Activated CD8-positive, alpha-beta memory T cell treated with anti-CD3 and anti-CD28 coated beads for 48 hours (primary cell): ENCODE measurements around the gene ZNF605.
"Not testable (repeated sequence)": the region's sequence is repeated elsewhere in the genome, so short reads cannot be mapped to it uniquely, and the experiment has no call there.

Source experiments
- DNase-seq, 3 experiments: peaks; one replicate each; pipeline ENCODE4 v3.0.0-alpha.2; 2020; ENCODE audit warnings: low read depth in 2 of 3, low spot score in 2 of 3

The ZNF605 gene

GRCh38 chr12:132956011-132956788, at the start of gene ZNF605:
Gene ZNF605, minus strand, starts transcription at chr12:132956306. Its CDS starts 10,671 bp downstream, at chr12:132945635.
- peak; percentile 51 to 69 (median 68) for DNase-seq

GRCh38 chr12:132998741-132999140, 42.6 kb upstream of the ZNF605 start:
- DNase-seq = no peak

- no peak for DNase-seq
Measured at GRCh38 chr12:132986885-132987225, 30.7 kb upstream of the ZNF605 start.

- DNase-seq = peak; percentile 65 to 71 (median 69)
Measured at GRCh38 chr12:132986001-132986884, 30.1 kb upstream of the ZNF605 start, which contains the start of gene ZNF26. Gene ZNF26, plus strand, starts transcription at chr12:132986367. Its CDS starts 474 bp downstream, at chr12:132986841.

- not testable (repeated sequence) for DNase-seq
Measured at GRCh38 chr12:132976870-132977269, 20.8 kb upstream of the ZNF605 start.

GRCh38 chr12:132972374-132972773, 16.3 kb upstream of the ZNF605 start:
- DNase-seq = no peak

GRCh38 chr12:132967736-132968135, 11.6 kb upstream of the ZNF605 start:
- DNase-seq = no peak

- DNase-seq = no peak
Measured at GRCh38 chr12:132966676-132967415, 10.7 kb upstream of the ZNF605 start.

- no peak for DNase-seq
Measured at GRCh38 chr12:132965796-132966195, 9.7 kb upstream of the ZNF605 start.

GRCh38 chr12:132963947-132964346, 7.8 kb upstream of the ZNF605 start:
- DNase-seq = not testable (repeated sequence)

GRCh38 chr12:132961790-132962189, 5.7 kb upstream of the ZNF605 start:
- DNase-seq = not testable (repeated sequence)

- peak in 1 of 3 experiments; percentile 3 for DNase-seq
Measured at GRCh38 chr12:132955094-132956010, 754 bp downstream of the ZNF605 start.

- DNase-seq = no peak
Measured at GRCh38 chr12:132954471-132955048, 1.5 kb downstream of the ZNF605 start.

GRCh38 chr12:132953771-132954170, 2.3 kb downstream of the ZNF605 start:
- no peak for DNase-seq

GRCh38 chr12:132953163-132953425, 3.0 kb downstream of the ZNF605 start:
- DNase-seq = no peak

GRCh38 chr12:132952371-132953162, 3.5 kb downstream of the ZNF605 start:
- no peak for DNase-seq

- DNase-seq = no peak
Measured at GRCh38 chr12:132951649-132952048, 4.5 kb downstream of the ZNF605 start.

- no peak for DNase-seq
Measured at GRCh38 chr12:132950844-132951535, 5.1 kb downstream of the ZNF605 start.
